GM13977 (cell line): ENCODE results near the gene NUP160.
"Not testable (repeated sequence)": the region's sequence is repeated elsewhere in the genome, so short reads cannot be mapped to it uniquely, and the experiment has no call there.

Experiments
- DNase-seq: peaks from one replicate; pipeline ENCODE4 v3.0.0; 2012; ENCODE audit warnings: low spot score
- in situ Hi-C: fragments of 300-500 bp; cut with MboI; formaldehyde crosslinking; loops from one replicate; pipeline ENCODE4 v1.12.0; 2022; ENCODE audit warnings: low sequenced_read_pairs, low pct_unique_long_range_greater_than_20kb, mixed read lengths, inconsistent platforms; ENCODE audit not compliant: unreplicated experiment
- TF ChIP-seq, protein P1 (sequence below): IDR thresholded peaks from 2 replicates; pipeline ENCODE4 v1.5.1; 2012; ENCODE audit warnings: mild to moderate bottlenecking, control low read depth; ENCODE audit not compliant: insufficient read depth; ENCODE audit errors: extremely low read depth, missing control alignments

Gene NUP160

DNA sequence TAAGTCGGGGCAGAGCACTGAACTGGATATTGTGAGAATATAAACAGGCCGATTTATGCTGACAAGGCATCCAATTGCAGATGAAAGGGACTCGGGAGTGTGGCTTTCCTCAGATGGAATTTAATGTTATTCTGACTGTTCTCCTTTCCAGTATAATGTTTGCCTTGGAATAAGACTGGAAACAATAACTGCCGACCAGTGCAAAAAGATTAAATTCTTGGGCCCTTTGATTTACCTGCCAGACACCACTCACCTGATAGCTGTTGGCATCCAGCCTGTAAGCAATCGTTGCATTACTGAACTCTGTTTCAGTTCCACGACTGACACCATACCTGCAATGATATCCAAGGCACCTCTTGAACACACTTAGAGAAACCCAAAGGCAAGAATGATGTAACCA is 10.9 kb downstream of the NUP160 start:
- TF ChIP-seq, protein P1, sequence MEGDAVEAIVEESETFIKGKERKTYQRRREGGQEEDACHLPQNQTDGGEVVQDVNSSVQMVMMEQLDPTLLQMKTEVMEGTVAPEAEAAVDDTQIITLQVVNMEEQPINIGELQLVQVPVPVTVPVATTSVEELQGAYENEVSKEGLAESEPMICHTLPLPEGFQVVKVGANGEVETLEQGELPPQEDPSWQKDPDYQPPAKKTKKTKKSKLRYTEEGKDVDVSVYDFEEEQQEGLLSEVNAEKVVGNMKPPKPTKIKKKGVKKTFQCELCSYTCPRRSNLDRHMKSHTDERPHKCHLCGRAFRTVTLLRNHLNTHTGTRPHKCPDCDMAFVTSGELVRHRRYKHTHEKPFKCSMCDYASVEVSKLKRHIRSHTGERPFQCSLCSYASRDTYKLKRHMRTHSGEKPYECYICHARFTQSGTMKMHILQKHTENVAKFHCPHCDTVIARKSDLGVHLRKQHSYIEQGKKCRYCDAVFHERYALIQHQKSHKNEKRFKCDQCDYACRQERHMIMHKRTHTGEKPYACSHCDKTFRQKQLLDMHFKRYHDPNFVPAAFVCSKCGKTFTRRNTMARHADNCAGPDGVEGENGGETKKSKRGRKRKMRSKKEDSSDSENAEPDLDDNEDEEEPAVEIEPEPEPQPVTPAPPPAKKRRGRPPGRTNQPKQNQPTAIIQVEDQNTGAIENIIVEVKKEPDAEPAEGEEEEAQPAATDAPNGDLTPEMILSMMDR, result no peak
- DNase-seq, result no peak
- in situ Hi-C loops, result no loop called here

DNA sequence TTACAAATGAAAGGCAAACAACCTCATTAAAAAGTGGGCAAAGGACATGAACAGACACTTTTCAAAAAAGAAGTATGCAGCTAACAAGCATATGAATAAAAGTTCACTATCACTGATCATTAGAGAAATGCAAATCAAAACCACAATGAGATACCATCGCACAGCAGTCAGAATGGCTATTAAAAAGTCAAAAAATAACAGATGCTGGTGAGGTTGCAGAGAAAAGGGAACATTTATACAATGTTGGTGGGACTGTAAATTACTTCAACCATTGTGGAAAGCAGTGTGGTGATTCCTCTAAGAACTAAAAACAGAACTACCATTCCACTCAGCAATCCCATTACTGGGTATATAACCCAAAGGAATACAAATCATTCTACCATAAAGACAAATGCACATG is 18.1 kb downstream of the NUP160 start:
- in situ Hi-C loops, DNase-seq: not testable (repeated sequence)

GRCh38 chr11:47828284-47828683 is 19.9 kb downstream of the NUP160 start:
- in situ Hi-C loops, result no loop called here
- no peak for DNase-seq
- TF ChIP-seq, protein P1, result no peak

DNA sequence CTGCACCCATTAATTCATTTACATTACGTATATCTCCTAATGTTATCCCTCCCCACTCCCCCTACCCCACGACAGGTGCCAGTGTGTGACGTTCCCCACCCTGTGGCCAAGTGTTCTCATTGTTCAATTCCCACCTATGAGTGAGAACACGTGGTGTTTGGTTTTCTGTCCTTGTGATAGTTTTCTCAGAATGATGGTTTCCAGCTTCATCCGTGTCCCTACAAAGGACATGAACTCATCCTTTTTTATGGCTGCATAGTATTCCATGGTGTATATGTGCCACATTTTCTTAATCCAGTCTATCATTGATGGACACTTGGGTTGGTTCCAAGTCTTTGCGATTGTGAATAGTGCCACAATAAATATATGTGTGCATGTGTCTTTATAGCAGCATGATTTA is 25.5 kb downstream of the NUP160 start:
- DNase-seq, in situ Hi-C loops: not testable (repeated sequence)

DNA sequence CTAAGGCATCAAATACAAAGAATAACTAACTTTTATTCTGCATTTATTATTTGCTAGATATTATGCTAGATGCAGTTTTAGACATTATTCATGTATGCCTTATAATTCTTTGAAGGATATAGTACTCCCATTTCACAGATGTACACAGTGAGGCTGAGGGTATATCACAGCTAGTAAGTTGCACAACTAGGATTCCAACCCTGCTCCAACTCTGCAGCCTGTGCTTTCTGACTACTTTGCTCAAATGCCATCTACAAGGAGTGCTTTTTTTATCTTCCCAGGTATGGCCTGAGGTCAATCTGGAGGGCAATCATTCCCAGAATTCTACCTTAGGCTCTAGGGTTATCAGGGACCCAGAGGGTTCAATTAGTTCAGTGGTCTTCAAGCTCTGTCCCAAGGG is 28.4 kb downstream of the NUP160 start:
- in situ Hi-C loops, result no loop called here
- DNase-seq, result no peak
- TF ChIP-seq, protein P1, result no peak

- TF ChIP-seq, protein P1, result no peak
- in situ Hi-C loops, result no loop called here
- no peak for DNase-seq
Measured at GRCh38 chr11:47800759-47801158, 47.4 kb downstream of the NUP160 start.

DNA sequence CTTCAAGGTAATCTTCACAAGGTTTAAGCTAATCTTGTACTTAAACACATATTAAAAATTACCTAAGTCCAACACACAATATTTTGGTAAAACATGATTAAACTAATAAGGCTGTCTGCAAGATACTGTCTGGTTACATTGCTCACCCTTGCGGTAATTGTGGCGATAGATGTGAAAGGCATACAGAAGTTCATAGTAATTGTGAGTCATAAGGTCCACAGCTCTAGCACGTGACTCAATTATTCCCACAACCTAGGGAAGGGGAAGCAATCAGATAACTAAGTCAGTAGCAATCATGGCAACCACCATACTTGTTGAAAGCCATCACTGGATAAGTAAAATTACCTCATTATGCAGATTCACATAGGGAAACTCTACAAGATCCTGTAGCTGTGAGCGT is 50.5 kb downstream of the NUP160 start:
- TF ChIP-seq, protein P1, result no peak
- no peak for DNase-seq
- in situ Hi-C loops, result no loop called here

- in situ Hi-C loops, result no loop called here
- no peak for DNase-seq
- TF ChIP-seq, protein P1, result no peak
Measured at GRCh38 chr11:47791774-47792430, 56.2 kb downstream of the NUP160 start.

GRCh38 chr11:47790017-47790416 is 58.1 kb downstream of the NUP160 start:
- in situ Hi-C loops, DNase-seq: not testable (repeated sequence)
